Left ventricle myocardium superior (tissue), 1 donor: ENCODE data around the gene SLC5A1. TPM values are rescaled to one million over a fixed set of nuclear protein-coding genes. Genes with fewer than 3 reads are reported as not detected.

Experiments
- total RNA-seq: library from RNA; stranded (reverse); fragmentation: NEBNext Ultra II Directional; extraction: Animal tissue kit (Norgen Biotek cat#: 25700); gene quantifications from one replicate; pipeline ENCODE4 v1.2.1, GENCODE V29; 2021
- donor health status: DM: no; HTN: yes; CAD: no; lungs with severe emphysema.

Gene SLC5A1
- total RNA-seq, 1 donor from 2014 or later = 223 TPM

Other genes starting within 250 kb of the SLC5A1 start
- gene YWHAH, start 98.7 kb upstream of the SLC5A1 start, total RNA-seq = 60.4 TPM
- gene C22orf42, start 116.0 kb downstream of the SLC5A1 start, total RNA-seq = not detected
- gene RFPL2, start 161.8 kb downstream of the SLC5A1 start, total RNA-seq = not detected
- not detected for gene SLC5A4, start 212.1 kb downstream of the SLC5A1 start, total RNA-seq